SIG-M5 (cell line): ENCODE data around the gene ARAF.
"Not testable (repeated sequence)": the region's sequence is repeated elsewhere in the genome, so short reads cannot be mapped to it uniquely, and the experiment has no call there.

ENCODE experiments used
- DNase-seq: peaks from one replicate; lab custom pipeline; 2025; lab: John Stamatoyannopoulos, UW

ARAF gene

DNA sequence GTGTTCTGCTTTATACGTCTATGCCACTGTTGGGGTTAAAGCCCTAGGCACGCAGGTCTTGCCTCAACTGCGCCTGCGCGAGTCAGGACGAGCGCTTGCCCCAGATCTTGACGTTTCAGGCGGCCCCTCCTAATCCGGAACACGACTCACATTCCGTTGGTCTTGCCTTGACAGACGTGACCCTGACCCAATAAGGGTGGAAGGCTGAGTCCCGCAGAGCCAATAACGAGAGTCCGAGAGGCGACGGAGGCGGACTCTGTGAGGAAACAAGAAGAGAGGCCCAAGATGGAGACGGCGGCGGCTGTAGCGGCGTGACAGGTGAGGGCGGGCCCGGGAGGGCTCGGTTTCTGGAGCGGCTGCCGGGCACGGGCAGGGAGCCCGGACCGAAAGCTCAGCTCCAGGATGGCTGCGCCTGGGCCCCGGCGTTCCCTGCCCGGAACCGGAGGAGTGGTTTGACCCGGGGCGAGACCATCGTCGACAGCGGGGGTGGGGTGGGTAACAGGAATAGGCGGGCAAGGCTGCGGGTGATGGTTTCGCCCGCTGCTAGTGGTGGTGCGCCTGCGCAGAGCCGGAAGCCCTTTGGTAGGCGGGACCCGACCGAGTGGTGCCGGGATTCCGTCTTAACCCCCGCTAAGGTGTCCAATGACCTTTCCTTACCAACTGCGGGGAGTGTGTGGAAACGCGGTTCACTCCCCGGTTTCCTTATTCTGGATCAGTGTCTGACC lies at the start of gene ARAF:
Gene ARAF (plus strand): TSS at position 272 of the 725 bp plus-strand sequence. CDS start 1,763 bp downstream, outside the sequence.
- DNase-seq: peak; percentile 87

DNA sequence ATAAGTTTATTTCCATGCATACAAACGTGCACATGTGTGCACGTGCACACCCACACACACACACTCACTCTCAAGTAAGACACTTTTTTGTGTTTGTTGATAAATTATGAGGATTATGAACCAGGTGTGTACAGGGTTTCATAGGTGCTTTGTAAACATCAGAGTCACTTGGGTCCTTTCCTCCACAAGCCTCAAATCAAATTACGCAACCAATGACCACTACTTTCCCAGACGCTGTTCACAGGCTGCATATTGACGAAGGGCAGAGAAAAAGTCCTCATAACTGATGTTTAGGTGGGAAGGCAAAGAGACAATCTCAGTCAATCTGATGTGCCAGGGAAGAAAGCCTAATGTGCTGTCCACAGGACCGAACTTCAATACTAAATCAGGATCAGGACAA lies 48.6 kb upstream of the ARAF start:
- DNase-seq: not testable (repeated sequence)

DNA sequence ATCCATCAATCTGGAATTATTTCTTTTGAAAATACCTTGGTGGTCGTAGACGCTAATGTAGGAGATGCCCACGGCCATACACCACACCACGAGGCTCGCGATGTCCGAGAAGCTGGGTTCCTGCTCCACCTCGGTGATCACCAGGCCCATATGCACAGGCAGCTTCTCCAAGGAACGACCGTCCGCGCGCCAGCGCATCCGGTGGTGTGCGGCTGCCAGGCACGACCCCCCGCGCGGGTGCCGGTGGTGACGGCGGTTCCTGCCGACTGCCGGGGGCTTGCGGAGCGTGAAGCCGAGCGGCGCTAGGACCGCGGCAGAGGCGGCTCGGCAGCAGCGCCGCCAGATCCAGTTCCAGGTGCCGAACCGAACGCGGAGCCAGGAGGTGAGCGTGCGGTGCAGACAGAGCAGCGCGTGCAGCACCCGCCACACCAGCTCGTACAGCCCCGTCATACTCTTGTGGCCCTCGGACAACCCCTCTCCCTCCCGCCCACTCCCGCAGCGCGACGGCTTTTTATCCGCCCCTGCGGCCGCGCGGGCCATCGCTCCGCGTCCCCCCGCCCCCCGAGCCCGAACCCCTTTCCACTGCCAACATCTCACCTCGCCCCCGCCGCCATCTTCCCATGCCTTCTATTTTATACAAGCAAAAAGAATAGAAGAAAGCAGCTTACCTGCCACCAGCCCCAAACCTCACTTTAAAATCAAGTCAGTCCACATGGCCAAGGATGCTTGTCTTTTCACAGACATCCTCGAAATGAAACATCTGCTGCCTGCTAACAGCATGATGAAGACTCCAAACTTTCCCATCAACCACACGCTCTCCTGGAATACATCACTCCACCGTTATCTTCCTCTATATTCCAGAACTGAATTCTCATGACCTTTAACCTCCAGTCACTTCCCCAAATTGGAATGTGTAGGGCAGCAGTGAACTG lies 47.7 kb upstream of the ARAF start:
- DNase-seq: not testable (repeated sequence)

DNA sequence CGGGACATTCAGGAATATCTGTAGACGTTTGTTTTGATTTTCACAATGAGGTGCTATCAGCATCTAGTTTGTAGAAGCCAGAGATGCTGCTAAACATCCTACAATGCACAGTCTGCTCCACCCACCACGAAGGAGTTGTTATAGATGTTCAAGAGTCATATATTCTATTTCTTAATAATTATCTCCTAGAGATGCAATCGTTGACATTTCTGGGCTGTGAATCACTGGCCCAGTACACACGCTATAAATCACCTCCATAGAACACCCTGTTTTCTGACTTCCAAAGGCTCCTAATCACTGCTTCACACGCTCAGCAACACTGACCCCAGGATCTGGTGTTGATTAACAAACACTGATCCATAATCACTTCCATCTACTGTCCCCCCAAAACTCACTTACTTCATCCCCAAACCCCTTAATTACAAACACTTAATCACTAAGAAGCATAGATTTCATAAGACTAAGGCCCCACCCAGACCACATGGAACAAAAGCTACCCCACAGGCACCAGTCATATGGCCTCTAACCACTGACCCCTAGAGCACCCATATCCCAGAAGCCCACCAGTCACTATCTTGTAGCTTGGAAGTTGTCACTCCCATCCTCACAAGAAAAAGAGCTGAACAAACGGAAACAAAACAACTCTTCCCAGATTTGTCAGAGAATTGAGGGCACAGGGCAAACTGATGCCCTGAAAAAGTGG lies 46.3 kb upstream of the ARAF start:
- DNase-seq: no peak

DNA sequence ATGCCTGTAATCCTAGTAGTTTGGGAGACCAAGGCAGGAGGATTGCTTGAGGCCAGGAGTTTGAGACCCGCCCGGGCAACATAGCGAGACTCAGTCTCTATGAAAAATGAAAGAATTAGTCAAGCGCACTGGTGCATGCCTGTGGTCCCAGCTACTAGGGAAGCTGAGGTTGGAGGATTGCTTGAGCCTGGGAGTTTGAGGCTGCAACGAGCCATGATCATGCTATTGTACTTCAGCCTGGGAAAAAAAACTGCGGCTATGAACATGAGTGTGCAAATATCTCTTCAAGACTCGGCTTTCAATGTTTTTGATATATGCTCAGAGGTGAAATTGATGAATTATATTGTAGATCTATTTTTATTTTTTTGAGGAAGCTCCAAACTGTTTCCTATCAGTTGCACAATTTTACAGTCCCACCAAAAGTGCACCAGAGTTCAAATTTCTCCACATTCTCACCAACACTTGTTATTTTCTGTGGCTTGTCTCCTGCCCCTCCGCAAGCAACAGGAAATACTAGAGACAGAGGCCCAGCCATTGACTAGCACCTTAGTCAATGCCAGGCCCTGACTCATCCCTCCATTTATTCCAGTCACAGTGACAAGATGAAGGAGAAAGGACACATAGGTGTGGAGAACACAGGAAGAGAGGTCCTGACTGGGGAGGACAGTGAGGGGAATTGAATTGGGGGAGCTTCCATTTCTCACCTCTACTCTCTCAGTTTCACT lies 44.9 kb upstream of the ARAF start:
- DNase-seq: no peak

DNA sequence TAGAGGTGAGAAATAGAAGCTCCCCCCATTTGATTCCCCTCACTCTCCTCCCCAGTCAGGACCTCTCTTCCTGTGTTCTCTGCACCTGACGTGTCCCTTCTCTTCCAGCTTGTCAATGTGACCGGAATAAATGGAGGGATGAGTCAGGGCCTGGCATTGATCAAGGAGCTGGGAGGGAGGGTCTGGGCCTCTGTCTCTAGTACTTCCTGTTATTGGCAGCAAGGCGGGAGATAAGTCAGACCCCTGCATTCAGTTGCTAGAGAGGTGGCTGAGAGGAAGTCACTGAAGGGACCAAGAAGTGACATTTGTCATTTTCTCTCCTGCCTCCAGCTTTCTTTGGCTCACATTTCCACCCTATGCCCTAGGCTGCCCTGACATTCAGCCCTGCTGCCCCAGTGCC lies 42.9 kb upstream of the ARAF start:
- no peak for DNase-seq

DNA sequence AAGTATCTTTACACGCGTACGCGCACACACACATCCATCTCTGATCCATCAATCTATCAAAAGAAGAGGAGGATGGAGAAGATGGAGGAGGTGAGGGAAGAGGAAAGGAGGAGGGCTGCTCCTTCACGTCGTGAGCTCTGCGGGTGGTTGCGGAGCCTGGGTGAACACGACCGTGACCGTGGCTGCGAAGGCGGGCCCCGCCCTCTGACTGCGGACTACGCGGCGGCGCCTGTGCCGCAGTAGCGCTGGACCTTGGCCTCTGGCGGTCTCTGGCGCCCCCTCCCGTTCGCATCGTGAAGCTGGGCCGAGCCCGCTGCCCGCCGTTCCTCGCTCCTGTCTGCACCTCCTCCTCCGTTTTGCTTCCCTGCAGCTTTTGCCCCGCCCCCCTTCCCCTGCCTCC lies 37.7 kb upstream of the ARAF start:
- DNase-seq: no peak

DNA sequence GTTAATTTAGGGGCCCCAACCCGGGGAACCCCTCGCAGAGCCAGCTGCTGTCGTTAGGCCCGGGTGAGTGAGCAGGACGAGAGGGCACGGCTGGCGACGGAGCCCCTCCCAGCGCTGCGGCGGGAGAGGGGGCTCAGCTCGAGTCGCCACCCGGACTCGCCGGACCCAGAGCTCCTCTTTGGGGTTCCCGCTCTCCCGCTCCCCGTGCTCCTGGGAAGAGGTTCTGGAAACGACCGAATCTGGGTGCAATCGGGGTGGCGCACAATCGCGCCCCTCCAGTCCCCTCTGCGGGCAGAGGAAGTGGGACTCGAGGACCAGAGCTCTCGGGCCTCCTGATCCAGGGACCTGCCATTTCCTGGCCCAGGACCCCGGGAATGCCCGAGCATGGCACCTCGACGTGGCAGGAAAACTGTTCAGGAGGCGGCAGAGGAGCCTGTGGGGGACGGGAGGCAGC lies 37.3 kb upstream of the ARAF start:
- DNase-seq: no peak

DNA sequence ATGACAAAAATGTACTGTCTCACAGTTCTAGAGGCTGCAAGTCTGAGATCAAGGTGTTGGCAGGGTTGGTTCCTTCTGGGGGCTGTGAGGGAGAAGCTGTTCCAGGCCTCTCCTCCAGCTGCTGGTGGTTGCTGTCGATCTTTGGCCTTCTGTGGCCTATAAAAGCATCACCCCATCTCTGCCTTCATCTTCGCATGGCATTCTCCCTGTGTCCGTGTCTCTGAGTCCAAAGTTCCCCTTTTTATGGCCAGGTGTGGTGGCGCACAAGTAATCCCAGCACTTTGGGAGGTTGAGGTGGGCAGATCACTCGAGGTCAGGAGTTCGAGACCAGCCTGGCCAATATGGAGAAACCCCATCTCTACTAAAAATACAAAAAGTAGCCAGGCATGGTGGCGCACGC lies 31.5 kb upstream of the ARAF start:
- no peak for DNase-seq

DNA sequence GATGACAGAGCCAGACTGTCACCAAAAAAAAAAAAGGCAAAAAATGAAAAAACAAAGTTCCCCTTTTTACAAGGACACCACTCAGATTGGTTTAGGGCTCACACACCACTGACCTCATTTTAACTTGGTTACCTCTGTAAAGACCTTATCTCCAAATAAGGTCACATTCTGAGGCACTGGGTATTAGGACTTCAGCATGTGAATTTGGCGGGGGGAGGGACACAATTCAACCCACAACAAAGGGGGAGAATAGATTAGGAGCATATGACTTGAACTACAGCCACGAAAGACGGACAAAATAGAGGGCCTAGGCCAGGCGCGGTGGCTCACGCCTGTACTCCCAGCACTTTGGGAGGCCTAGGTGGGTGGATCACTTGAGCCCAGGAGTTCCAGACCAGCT lies 31.0 kb upstream of the ARAF start:
- DNase-seq: no peak

DNA sequence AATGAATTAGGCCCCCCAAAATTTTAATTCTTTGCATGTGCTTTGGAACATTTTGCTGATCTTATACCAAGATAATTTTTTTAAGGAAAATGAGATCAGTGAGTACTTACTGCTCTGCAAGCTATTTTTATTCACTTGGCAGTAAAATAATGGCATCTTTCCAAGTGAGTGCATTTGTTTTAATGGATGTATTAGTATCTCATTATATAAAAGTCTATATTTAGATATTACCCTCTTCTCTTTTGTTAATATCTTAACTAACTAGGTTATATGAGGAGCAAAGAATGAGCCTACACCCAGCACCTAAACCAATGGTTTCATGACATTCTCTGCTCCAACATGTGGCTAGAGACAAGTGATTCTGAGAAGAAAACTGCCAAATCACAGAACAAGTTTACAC lies 21.1 kb upstream of the ARAF start:
- DNase-seq: no peak

DNA sequence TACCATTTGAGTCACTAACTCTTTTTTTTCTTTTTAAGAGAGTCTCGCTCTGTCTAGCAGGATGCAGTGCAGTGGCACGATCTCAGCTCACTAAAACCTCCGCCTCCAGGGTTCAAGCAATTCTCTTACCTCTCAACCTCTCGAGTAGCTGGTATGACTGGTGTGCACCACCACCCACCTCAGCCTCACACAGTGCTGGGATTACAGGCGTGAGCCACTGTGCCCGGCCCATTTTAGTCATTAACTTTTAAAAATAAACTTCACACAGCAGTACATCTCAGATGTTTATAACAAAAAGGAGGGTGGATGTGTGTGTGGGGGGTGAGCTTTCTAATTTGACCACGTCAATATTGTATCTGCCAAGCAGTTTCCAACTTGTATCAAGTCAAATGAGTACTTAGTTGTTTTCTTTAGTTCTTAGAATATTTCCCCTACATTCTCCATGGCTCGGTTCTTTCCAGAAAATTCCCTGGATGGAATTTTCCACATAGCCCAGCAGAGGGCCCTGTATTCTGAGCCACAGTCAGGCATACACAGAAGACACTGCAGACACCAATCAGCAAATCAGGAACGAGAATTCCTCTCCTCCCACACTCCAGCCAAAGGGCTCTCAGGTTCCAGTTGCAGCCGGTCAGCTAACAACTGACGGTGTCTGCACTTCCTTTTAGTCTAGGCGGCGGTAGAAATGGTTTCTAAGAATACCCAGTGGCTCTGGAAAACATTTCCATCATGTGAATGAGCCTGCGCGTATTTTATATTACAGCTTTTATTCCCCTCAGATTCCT lies 20.1 kb upstream of the ARAF start:
- no peak for DNase-seq

DNA sequence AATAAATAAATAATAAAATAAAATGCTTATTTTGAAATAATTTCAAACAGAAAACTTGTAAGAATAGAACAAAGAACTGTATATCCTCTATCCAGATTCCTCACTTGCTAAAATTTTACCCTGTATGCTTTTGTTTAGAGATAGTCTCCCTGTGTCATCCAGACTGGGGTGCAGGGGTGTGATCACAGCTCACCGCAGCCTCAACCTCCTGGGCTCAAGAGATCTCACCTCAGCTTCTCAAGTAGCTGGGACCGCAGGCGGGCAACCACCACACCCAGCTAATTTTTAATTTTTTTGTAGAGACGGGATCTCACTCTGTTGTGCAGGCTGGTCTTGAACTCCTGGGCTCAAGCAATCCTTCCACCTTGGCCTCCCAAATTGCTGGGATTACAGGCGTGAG lies 17.5 kb upstream of the ARAF start:
- no peak for DNase-seq

DNA sequence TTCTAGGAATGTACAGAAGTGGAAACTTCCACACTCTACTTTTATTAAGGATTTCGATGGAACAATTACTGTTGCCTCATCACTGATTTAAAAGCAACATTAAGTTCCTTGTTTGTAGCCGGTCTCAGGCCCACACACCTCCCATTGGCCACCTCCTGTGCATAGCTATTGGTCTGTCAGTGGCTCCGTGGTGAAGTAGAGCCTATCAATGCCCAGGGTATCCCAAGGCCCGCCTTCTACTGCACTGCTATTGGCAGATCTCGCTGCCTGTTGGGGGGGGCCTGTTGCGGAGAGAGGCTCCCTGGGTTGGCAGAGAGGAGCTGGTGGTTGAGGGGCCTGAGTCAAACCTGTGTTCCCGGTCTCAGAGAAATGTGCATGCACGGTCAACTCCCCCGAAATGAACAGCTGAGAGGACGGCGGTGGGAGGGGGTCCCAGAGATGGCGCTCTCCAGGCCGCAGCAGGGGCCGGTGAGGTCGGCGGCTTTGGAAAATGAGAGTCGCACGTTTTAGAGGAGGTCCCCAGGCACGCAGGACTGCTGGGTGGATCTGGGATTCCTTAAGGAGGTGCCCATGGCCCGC lies 4.9 kb upstream of the ARAF start:
- DNase-seq: no peak

DNA sequence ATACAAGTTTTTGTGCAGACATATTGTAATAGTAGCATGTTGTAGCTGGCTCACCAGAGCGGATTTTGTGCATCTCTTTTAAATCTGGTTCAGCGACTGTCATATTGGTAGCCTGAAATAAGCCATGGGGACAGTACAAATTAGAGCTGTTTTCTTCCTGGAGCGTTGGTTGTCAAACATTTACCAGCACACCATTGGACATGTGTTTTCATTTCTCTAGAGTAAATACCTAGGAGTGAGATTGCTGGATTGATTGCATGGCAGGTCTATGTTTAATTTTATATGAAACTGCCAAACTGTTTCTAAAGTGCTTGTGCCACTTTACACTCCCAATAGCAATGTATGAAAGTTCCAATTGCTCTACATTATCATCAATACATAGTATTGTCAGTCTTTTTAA lies 2.6 kb upstream of the ARAF start:
- no peak for DNase-seq

DNA sequence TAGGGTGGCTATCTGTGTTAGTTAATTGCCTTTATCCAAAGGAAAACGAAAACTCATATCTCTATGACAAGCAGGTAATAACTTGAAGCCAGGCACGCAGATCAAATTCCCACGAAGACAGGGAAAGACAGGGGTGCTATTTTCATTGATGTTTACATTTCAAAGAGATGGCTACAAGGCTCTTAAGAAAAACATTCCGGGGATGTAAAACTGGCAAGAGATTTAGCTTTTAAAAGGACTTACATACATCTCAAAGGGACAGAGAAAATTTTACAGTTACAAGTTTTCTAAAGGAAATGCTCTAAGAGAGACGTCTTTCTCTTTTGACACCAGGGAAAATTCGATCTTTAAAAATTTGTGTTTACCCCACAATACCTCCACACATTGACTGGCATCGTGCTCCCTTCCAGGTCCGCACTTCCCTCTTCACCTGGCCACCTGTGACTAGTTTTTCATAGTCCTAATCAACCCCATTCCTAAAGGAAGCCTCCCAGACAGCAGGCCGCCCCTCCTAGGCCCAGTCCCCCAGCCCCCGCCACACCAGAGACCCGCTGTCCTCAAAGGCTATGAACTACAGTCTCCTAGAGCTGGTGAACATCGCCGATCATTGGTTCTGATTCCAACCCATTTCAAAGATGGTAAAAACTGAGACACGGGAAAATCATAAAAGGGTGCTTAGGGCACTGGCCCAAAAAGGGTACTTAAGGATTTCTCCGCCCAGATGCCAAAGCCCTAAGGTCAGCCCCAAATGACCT lies 649 bp upstream of the ARAF start:
- DNase-seq: no peak

DNA sequence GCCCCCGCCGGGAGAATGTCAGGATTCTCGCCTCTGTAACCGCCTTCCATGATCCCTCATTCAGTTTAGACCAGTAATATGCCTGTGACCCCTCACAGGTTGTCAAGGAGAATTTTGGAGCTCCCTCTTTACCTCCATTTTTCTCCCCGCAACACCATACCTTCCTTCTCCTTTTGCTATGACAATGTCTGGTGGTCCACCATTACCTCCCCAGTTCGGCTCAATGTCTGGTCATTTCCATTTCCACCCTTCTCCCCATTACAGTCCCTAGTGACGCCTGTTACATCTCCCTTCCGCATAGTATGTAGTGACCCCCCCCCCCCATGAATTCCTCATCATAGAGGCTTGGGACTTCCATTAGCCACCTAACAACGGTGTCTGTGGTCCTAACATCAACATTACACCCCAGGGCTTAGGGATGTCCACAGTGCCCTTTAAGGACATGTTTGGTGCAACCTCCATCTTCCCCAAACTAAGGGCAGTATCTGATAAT lies 700 bp downstream of the ARAF start:
- no peak for DNase-seq

DNA sequence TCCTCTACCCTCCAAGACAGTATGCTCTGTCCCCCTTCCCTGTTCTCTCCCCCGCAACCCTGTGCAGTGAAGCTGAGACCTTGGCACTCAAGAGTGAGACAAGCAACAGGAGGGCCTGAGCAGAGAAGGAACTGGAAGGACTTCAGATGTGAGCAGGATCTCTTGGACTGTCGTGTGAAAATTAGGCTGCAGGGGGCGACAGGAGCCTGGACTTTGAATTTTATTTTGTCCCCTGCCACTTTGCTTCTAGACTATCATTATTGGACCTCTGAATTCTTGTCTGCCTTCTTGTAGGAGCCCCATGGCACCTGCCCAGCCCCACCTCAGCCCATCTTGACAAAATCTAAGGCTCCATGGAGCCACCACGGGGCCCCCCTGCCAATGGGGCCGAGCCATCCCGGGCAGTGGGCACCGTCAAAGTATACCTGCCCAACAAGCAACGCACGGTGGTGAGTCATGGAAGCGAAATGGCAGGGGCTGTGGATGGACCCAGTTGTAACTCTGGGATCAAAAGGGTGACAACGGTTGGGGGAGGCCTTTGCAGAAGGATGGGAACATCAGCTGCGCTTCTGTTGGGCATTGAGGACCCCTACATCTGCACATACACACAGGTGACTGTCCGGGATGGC lies 1.7 kb downstream of the ARAF start:
- no peak for DNase-seq

DNA sequence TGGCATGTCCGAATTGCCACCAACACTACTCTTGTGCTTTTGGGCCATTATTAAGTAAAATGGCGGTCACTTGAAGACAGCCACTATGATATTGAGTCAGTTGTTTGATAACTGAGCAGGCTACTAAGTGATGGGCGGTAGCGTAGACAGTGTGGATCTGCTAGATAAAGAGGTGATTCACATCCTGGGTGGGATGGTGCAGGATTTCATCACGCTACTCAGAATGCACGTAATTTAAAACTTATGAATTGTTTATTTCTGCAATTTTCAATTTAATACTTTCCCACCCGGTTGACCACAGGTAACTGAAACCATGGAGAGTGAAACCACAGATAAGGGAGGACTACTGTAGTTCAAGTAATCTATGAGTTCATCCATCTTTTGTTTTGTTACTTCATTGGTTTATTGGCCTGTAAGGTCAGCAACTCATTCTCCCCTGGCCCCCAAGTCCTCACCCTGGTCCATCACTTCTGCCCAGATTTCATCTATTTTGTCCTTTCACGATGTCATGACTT lies 2.9 kb downstream of the ARAF start:
- DNase-seq: no peak
